ENCODE measurements around the gene AHRR. TPM values are rescaled to one million over a fixed set of nuclear protein-coding genes. Genes with fewer than 3 reads are reported as not detected.

Gene AHRR
- total RNA-seq, 1 donor from 2014 or later = 10.5 TPM

DNA sequence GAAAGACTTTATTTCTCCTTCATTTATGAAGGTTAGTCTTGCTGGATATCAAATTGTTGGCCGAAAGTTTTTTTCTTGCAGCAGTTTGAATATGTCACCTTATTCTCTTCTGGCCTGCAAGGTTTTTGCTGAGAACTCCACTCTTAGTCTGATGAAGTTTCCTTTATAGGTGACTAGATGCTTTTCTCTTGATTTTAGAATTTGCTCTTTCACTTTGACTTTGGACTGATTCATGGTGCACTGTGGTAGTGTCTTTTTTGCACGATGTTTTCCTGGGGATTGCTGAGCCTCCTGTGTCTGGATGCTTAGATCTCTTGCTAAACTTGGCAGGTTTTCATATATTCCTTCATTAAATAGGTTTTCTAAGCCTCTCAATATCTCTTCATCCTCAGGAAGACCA lies 12.4 kb downstream of the AHRR start:
- TF ChIP-seq, protein P1, sequence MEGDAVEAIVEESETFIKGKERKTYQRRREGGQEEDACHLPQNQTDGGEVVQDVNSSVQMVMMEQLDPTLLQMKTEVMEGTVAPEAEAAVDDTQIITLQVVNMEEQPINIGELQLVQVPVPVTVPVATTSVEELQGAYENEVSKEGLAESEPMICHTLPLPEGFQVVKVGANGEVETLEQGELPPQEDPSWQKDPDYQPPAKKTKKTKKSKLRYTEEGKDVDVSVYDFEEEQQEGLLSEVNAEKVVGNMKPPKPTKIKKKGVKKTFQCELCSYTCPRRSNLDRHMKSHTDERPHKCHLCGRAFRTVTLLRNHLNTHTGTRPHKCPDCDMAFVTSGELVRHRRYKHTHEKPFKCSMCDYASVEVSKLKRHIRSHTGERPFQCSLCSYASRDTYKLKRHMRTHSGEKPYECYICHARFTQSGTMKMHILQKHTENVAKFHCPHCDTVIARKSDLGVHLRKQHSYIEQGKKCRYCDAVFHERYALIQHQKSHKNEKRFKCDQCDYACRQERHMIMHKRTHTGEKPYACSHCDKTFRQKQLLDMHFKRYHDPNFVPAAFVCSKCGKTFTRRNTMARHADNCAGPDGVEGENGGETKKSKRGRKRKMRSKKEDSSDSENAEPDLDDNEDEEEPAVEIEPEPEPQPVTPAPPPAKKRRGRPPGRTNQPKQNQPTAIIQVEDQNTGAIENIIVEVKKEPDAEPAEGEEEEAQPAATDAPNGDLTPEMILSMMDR (IDR thresholded peaks at IDR 0.05; ENCODE audit: insufficient read depth, low read depth, low read length) = no peak
- TF ChIP-seq EZH2 (IDR thresholded peaks at IDR 0.05; ENCODE audit: insufficient read depth, low read length) = no peak

DNA sequence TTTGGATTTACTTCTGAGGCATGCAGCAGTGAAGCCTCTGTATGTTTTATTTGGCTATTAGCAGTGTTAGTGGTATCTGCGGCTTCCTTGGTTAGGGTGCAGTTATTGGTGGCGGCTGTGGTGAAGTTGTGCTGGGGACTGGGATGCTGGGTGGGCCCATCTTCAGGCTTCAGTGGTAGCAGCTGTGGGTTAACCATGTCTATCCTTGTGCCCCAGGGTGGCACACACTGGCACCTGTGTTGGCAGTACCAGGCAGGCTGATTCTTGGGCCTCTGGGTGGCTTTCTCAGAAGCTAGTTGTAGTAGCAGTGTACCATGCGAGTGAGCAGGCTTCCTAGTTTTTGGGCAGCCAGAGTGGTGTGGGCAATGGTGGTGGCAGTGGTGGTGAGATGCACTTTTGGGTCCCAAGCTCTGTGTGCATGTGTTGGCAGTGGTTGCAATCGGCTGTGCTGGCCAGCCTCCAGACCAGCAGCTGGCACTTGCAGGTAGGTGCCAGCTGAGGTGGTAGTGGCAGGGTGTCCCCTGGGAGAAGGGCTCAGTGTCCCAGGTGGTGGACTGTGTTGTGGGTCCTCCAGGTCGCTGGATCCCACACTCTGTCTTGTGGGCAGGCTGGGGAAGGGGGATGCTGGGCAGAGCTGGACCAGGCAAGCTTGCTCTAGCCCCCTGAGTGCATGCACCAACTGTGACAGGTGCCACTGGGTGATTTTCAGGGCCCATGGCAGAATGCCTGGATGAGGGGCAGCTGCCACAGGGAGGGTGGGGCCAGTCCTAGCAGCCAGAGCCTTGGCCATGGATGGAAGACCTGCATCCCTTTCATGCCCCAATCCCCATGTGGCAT lies 13.6 kb downstream of the AHRR start:
- peaks cover 4% of the 10 kb centered on the region for H3K9me3 Mint-ChIP-seq (ENCODE audit: unreplicated experiment)
- no peak overlapping the region for H3K9ac ChIP-seq (ENCODE audit: low read length)
- no peaks in the 10 kb centered on the region for H3K4me1 ChIP-seq (ENCODE audit: insufficient read depth, low read length)
- FAIRE-seq (no peak), DNase-seq (ENCODE audit: low read depth) (no peak)
- peaks cover 94% of the 10 kb centered on the region for H3K79me2 ChIP-seq (ENCODE audit: insufficient read depth, low read length)
- no peak overlapping the region for H3K4me2 ChIP-seq (ENCODE audit: low read length)
- peaks cover 3% of the 10 kb centered on the region for H3K36me3 ChIP-seq (ENCODE audit: insufficient read depth, low read length)
- no peaks in the 10 kb centered on the region for H3K27me3 ChIP-seq (ENCODE audit: insufficient read depth, low read length)
- H3K9me3 ChIP-seq (ENCODE audit: insufficient read depth, low read depth, low read length) = no peaks in the 10 kb centered on the region
- no peak for TF ChIP-seq EZH2 (IDR thresholded peaks at IDR 0.05; ENCODE audit: insufficient read depth, low read length)
- TF ChIP-seq, protein P1 (IDR thresholded peaks at IDR 0.05; ENCODE audit: insufficient read depth, low read depth, low read length) = no peak
- H3K27me3 Mint-ChIP-seq (ENCODE audit: low read depth, unreplicated experiment) = peaks cover 3% of the 10 kb centered on the region
- no peak overlapping the region for H3K4me3 Mint-ChIP-seq (ENCODE audit: unreplicated experiment)
- H2AFZ ChIP-seq (ENCODE audit: low read depth, low read length) = no peak overlapping the region
- H3K36me3 Mint-ChIP-seq (ENCODE audit: low read depth, unreplicated experiment) = no peaks in the 10 kb centered on the region
- no peaks in the 10 kb centered on the region for H3K4me1 Mint-ChIP-seq (ENCODE audit: low read depth, unreplicated experiment)
- no peak overlapping the region for H3K27ac ChIP-seq (ENCODE audit: low read depth, low read length)
- H3K27ac Mint-ChIP-seq (ENCODE audit: unreplicated experiment) = no peak overlapping the region
- H4K20me1 ChIP-seq (ENCODE audit: insufficient read depth, low read length) = peaks cover 62% of the 10 kb centered on the region
- H3K4me3 ChIP-seq (ENCODE audit: insufficient read depth, low read depth, low read length) = no peak overlapping the region

More for the DNA sequence above, 12.4 kb downstream of the AHRR start:
- Histone ChIP-seq H3K27me3 (ENCODE audit: insufficient read depth, low read length) (no peaks in the 10 kb centered on the region), H3K4me1 (ENCODE audit: insufficient read depth, low read length) (no peaks in the 10 kb centered on the region), H4K20me1 (ENCODE audit: insufficient read depth, low read length) (peaks cover 61% of the 10 kb centered on the region), H3K4me3 (ENCODE audit: insufficient read depth, low read depth, low read length) (no peak overlapping the region), H3K79me2 (ENCODE audit: insufficient read depth, low read length) (peaks cover 92% of the 10 kb centered on the region), H3K9me3 (ENCODE audit: insufficient read depth, low read depth, low read length) (no peaks in the 10 kb centered on the region), H2AFZ (ENCODE audit: low read depth, low read length) (no peak overlapping the region), H3K27ac (ENCODE audit: low read depth, low read length) (no peak overlapping the region), H3K9ac (ENCODE audit: low read length) (no peak overlapping the region), H3K36me3 (ENCODE audit: insufficient read depth, low read length) (peaks cover 3% of the 10 kb centered on the region), H3K4me2 (ENCODE audit: low read length) (no peak overlapping the region)
- Mint-ChIP-seq H3K4me3 (ENCODE audit: unreplicated experiment) (no peak overlapping the region), H3K27me3 (ENCODE audit: low read depth, unreplicated experiment) (peaks cover 3% of the 10 kb centered on the region), H3K4me1 (ENCODE audit: low read depth, unreplicated experiment) (peaks cover 3% of the 10 kb centered on the region), H3K9me3 (ENCODE audit: unreplicated experiment) (peaks cover 4% of the 10 kb centered on the region), H3K27ac (ENCODE audit: unreplicated experiment) (no peak overlapping the region), H3K36me3 (ENCODE audit: low read depth, unreplicated experiment) (no peaks in the 10 kb centered on the region)
- FAIRE-seq (no peak), DNase-seq (ENCODE audit: low read depth) (no peak)

DNA sequence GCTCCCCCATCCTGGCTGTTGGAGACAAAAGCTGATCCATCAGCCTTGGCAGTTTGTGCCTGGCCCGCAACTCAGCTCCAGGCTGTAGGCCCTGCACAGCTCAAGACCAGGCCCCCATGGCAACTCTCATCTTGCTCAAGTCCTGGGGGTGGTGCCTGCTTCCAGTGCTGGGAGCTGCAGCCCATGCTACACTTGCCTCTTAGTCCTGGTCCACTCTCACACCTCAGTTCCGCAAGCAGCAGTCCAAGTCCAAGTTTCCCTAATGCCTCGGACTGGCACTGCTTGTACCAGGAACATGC lies 14.2 kb downstream of the AHRR start:
- DNase-seq (ENCODE audit: low read depth) = no peak
- Histone ChIP-seq H2AFZ (ENCODE audit: low read depth, low read length) (no peak overlapping the region), H3K36me3 (ENCODE audit: insufficient read depth, low read length) (peaks cover 3% of the 10 kb centered on the region), H3K4me2 (ENCODE audit: low read length) (no peak overlapping the region), H3K9me3 (ENCODE audit: insufficient read depth, low read depth, low read length) (no peaks in the 10 kb centered on the region), H3K9ac (ENCODE audit: low read length) (no peak overlapping the region), H3K27me3 (ENCODE audit: insufficient read depth, low read length) (no peaks in the 10 kb centered on the region), H3K4me3 (ENCODE audit: insufficient read depth, low read depth, low read length) (no peak overlapping the region), H3K27ac (ENCODE audit: low read depth, low read length) (no peak overlapping the region), H3K4me1 (ENCODE audit: insufficient read depth, low read length) (no peaks in the 10 kb centered on the region), H3K79me2 (ENCODE audit: insufficient read depth, low read length) (peaks cover 91% of the 10 kb centered on the region), H4K20me1 (ENCODE audit: insufficient read depth, low read length) (peaks cover 56% of the 10 kb centered on the region)
- FAIRE-seq = no peak
- Mint-ChIP-seq H3K4me1 (ENCODE audit: low read depth, unreplicated experiment) (no peaks in the 10 kb centered on the region), H3K9me3 (ENCODE audit: unreplicated experiment) (peaks cover 4% of the 10 kb centered on the region), H3K4me3 (ENCODE audit: unreplicated experiment) (no peak overlapping the region), H3K27ac (ENCODE audit: unreplicated experiment) (no peak overlapping the region), H3K27me3 (ENCODE audit: low read depth, unreplicated experiment) (peaks cover 3% of the 10 kb centered on the region), H3K36me3 (ENCODE audit: low read depth, unreplicated experiment) (no peaks in the 10 kb centered on the region)
- TF ChIP-seq, protein P1 (IDR thresholded peaks at IDR 0.05; ENCODE audit: insufficient read depth, low read depth, low read length) = no peak
- TF ChIP-seq EZH2 (IDR thresholded peaks at IDR 0.05; ENCODE audit: insufficient read depth, low read length) = no peak
